K562 (cell line): ENCODE measurements around the gene COX7A2. TPM values are rescaled to one million over a fixed set of nuclear protein-coding genes. Genes with fewer than 3 reads are reported as not detected.

Experiments used
- KLF1 ChIP-seq: fragments of 450-650 bp; IDR thresholded peaks from 2 replicates; pipeline ENCODE4 v1.6.1; 2016; ENCODE audit warnings: missing genetic modification characterization, missing compliant biosample characterization
- PPARD ChIP-seq: fragments of 250-450 bp; sonication (Bioruptor Pico); IDR thresholded peaks from 2 replicates; pipeline ENCODE4 v1.8.0; 2022; ENCODE audit warnings: inconsistent platforms, mild to moderate bottlenecking, moderate library complexity
- SMARCA5 ChIP-seq: fragments of 450-650 bp; IDR thresholded peaks from 2 replicates; pipeline ENCODE4 v1.6.1; 2016
- SNIP1 ChIP-seq: fragments of 450-650 bp; IDR thresholded peaks from 2 replicates; pipeline ENCODE4 v1.7.1; 2017; ENCODE audit warnings: low read depth, mild to moderate bottlenecking
- SPI1 ChIP-seq: IDR thresholded peaks from 2 replicates; pipeline ENCODE4 v1.6.1; 2011; ENCODE audit warnings: low read depth, low read length, control low read depth, borderline replicate concordance
- TEAD4 ChIP-seq, 2 experiments: sonication (generic) in 1 of 2; formaldehyde crosslinking in 1 of 2; IDR thresholded peaks; 2 replicates each; pipeline versions ENCODE4 v1.6.1 to v1.8.0; 2012 to 2022; ENCODE audit warnings: borderline replicate concordance in 1 of 2, inconsistent platforms in 1 of 2, low read length in 1 of 2, mild to moderate bottlenecking in 1 of 2, missing genetic modification reagents in 1 of 2
- TSC22D4 ChIP-seq: fragments of 450-650 bp; IDR thresholded peaks from 2 replicates; pipeline ENCODE4 v1.6.1; 2016; ENCODE audit warnings: missing genetic modification characterization, missing biosample characterization, control low read depth
- ZNF134 ChIP-seq: fragments of 250-450 bp; sonication (Bioruptor Pico); conservative IDR thresholded peaks from 2 replicates; pipeline ENCODE4 v1.4.0; 2020
- polyA plus RNA-seq, 8 experiments: library from polyadenylated mRNA; depleted of rRNA in 4 of 8; stranded (reverse) in 5 of 8; unstranded in 3 of 8; fragments of >200 nt; fragmentation: Nextera tagmentation in 2 of 8; fragmentation: Illumina TruSeq in 1 of 8; extraction: Ambion mirVana in 2 of 8; extraction: Trizol in 1 of 8; gene quantifications; 2 replicates each; pipeline versions ENCODE4 v1.2.1 to v1.2.3, GENCODE V29; 2011 to 2014; ENCODE audit warnings: inconsistent platforms in 1 of 8, missing spikeins in 1 of 8
- total RNA-seq, 7 experiments: library from RNA; depleted of rRNA in 6 of 7; stranded (reverse); fragments of >200 nt in 6 of 7; fragmentation: Illumina TruSeq in 2 of 7; extraction: Trizol in 2 of 7; gene quantifications; 2 replicates each; pipeline versions ENCODE4 v1.2.1 to v1.2.3, GENCODE V29; 2011 to 2021; ENCODE audit warnings: low replicate concordance in 1 of 7
- TF ChIP-seq, protein P1 (sequence below): sonication (generic); formaldehyde crosslinking; IDR thresholded peaks from 2 replicates; pipeline ENCODE4 v1.8.0; 2023; ENCODE audit warnings: mild to moderate bottlenecking, missing genetic modification reagents

COX7A2 gene
- total and polyA plus RNA-seq, 9 of the 15 experiments (the other 6 are each of a cell fraction or from before 2014, with no cell fraction given) = 234 to 2,216 (median 585) TPM

DNA sequence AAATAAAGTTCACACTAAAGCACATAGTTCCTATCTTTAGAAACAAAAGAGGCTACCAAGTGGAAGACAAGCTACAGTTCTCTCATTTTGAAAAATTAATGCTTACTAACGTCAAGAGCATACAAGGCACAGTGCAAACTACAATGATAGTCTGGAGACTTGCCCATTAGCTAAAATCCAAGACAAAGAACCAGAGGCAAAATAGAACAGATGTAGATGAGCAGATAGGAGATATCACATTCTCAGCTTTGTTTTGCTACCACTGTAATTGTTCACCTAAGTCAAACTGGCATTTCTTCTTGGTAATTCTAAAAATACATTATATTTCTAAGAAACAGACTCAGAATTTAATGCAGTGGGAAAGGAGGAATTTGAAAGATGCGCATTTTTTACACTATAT lies 35.8 kb upstream of the COX7A2 start (continued):
- TF ChIP-seq, protein P1, sequence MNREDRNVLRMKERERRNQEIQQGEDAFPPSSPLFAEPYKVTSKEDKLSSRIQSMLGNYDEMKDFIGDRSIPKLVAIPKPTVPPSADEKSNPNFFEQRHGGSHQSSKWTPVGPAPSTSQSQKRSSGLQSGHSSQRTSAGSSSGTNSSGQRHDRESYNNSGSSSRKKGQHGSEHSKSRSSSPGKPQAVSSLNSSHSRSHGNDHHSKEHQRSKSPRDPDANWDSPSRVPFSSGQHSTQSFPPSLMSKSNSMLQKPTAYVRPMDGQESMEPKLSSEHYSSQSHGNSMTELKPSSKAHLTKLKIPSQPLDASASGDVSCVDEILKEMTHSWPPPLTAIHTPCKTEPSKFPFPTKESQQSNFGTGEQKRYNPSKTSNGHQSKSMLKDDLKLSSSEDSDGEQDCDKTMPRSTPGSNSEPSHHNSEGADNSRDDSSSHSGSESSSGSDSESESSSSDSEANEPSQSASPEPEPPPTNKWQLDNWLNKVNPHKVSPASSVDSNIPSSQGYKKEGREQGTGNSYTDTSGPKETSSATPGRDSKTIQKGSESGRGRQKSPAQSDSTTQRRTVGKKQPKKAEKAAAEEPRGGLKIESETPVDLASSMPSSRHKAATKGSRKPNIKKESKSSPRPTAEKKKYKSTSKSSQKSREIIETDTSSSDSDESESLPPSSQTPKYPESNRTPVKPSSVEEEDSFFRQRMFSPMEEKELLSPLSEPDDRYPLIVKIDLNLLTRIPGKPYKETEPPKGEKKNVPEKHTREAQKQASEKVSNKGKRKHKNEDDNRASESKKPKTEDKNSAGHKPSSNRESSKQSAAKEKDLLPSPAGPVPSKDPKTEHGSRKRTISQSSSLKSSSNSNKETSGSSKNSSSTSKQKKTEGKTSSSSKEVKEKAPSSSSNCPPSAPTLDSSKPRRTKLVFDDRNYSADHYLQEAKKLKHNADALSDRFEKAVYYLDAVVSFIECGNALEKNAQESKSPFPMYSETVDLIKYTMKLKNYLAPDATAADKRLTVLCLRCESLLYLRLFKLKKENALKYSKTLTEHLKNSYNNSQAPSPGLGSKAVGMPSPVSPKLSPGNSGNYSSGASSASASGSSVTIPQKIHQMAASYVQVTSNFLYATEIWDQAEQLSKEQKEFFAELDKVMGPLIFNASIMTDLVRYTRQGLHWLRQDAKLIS (CRISPR knock-in tag) = no peak
- TF ChIP-seq PPARD (CRISPR knock-in tag) (no peak), ZNF134 (CRISPR knock-in tag) (no peak), SPI1 (no peak), TEAD4 (IDR thresholded peaks at IDR 0.05; ENCODE audit: low read length) (peak; percentile 86), TEAD4 (CRISPR knock-in tag; IDR thresholded peaks at IDR 0.05; ENCODE audit: borderline replicate concordance) (no peak), SNIP1 (no peak), TSC22D4 (no peak), KLF1 (tag) (no peak), SMARCA5 (no peak)
